Activated T-cell treated with anti-CD3 and anti-CD28 coated beads, Interleukin-2, amount 50 U/mL, for 72 hours (primary cell): ENCODE measurements around the gene STEAP4. TPM values are rescaled to one million over a fixed set of nuclear protein-coding genes. Genes with fewer than 3 reads are reported as not detected.
A peak's percentile ranks its signal among the peaks of the same experiment; 100 is the strongest.

Source experiments
- ATAC-seq, 2 donors: fragments of 150-1000 bp; cut with Tn5 transposase; replicated peaks in 1 of 2; 2 replicates each; pipeline ENCODE4 v1.10.0; 2021; ENCODE audit warnings: moderate library complexity in 2 of 2, mild to moderate bottlenecking in 1 of 2
- DNase-seq, 2 donors: peaks; one replicate each; pipeline ENCODE4 v3.0.0; 2021 to 2022; ENCODE audit warnings: mixed read lengths in 1 of 2
- H3K27ac Mint-ChIP-seq: one replicate; pipeline ENCODE4 v1.8.0; 2022; ENCODE audit warnings: mild to moderate bottlenecking, moderate library complexity, mixed read lengths
- H3K27me3 Mint-ChIP-seq: one replicate; pipeline ENCODE4 v1.8.0; 2022; ENCODE audit warnings: low read depth, mixed read lengths
- H3K36me3 Mint-ChIP-seq, 2 donors: one replicate each; pipeline ENCODE4 v1.8.0; 2022; ENCODE audit warnings: mixed read lengths in 2 of 2, mild to moderate bottlenecking in 1 of 2; ENCODE audit not compliant: insufficient read depth in 2 of 2
- H3K4me1 Mint-ChIP-seq: one replicate; pipeline ENCODE4 v1.8.0; 2022; ENCODE audit warnings: low read depth, mixed read lengths
- H3K4me3 Mint-ChIP-seq, 2 donors: one replicate each; pipeline ENCODE4 v1.8.0; 2022; ENCODE audit warnings: mild to moderate bottlenecking in 2 of 2, mixed read lengths in 2 of 2, moderate library complexity in 2 of 2
- H3K9me3 Mint-ChIP-seq, 2 donors: one replicate each; pipeline ENCODE4 v1.8.0; 2022; ENCODE audit warnings: mixed read lengths in 2 of 2
- total RNA-seq, 2 donors: library from RNA; stranded (reverse); gene quantifications; one replicate each; pipeline ENCODE4 v1.2.3, GENCODE V29; 2022

STEAP4 gene
- total RNA-seq, 2 donors from 2014 or later: not detected

- H3K9me3 Mint-ChIP-seq: peaks cover 4 to 6% of the 10 kb centered on the region in 2 donors
- DNase-seq (no peak), ATAC-seq (no peak)
- peaks cover 1 to 5% of the 10 kb centered on the region in 2 donors for H3K36me3 Mint-ChIP-seq
- H3K27ac Mint-ChIP-seq: no peak overlapping the region
- no peaks in the 10 kb centered on the region for H3K4me1 Mint-ChIP-seq
- peaks cover 20% of the 10 kb centered on the region for H3K27me3 Mint-ChIP-seq
- H3K4me3 Mint-ChIP-seq: no peak overlapping the region
Measured at GRCh38 chr7:88254721-88255424, 51.8 kb downstream of the STEAP4 start.

- no peaks in the 10 kb centered on the region for H3K4me1 Mint-ChIP-seq
- no peak overlapping the region for H3K4me3 Mint-ChIP-seq
- H3K27ac Mint-ChIP-seq: no peak overlapping the region
- H3K9me3 Mint-ChIP-seq: peaks cover 4 to 6% of the 10 kb centered on the region in 2 donors
- peaks cover 20% of the 10 kb centered on the region for H3K27me3 Mint-ChIP-seq
- no peak for ATAC-seq
- no peak for DNase-seq
- peaks cover 1 to 5% of the 10 kb centered on the region in 2 donors for H3K36me3 Mint-ChIP-seq
Measured at GRCh38 chr7:88253640-88254039, 53.1 kb downstream of the STEAP4 start.

- DNase-seq (no peak), ATAC-seq (no peak)
- H3K27ac Mint-ChIP-seq: no peak overlapping the region
- peaks cover 24% of the 10 kb centered on the region for H3K27me3 Mint-ChIP-seq
- no peaks in the 10 kb centered on the region for H3K9me3 Mint-ChIP-seq
- H3K4me1 Mint-ChIP-seq: no peaks in the 10 kb centered on the region
- no peak overlapping the region for H3K4me3 Mint-ChIP-seq
- H3K36me3 Mint-ChIP-seq: no peaks in the 10 kb centered on the region
Measured at GRCh38 chr7:88244258-88244657, 62.4 kb downstream of the STEAP4 start.

GRCh38 chr7:88243345-88243909 lies 63.3 kb downstream of the STEAP4 start:
- peak in 1 of 2 donors; percentile 28 for ATAC-seq
- no peaks in the 10 kb centered on the region for H3K9me3 Mint-ChIP-seq
- H3K4me1 Mint-ChIP-seq: no peaks in the 10 kb centered on the region
- H3K27ac Mint-ChIP-seq: peak overlapping the region; percentile 1
- H3K36me3 Mint-ChIP-seq: no peaks in the 10 kb centered on the region
- peaks cover 24% of the 10 kb centered on the region for H3K27me3 Mint-ChIP-seq
- no peak overlapping the region for H3K4me3 Mint-ChIP-seq
- DNase-seq: no peak

GRCh38 chr7:88239852-88240251 lies 66.8 kb downstream of the STEAP4 start:
- ATAC-seq (no peak), DNase-seq (no peak)
- no peaks in the 10 kb centered on the region for H3K36me3 Mint-ChIP-seq
- no peak overlapping the region for H3K4me3 Mint-ChIP-seq
- no peak overlapping the region for H3K27ac Mint-ChIP-seq
- no peaks in the 10 kb centered on the region for H3K4me1 Mint-ChIP-seq
- no peaks in the 10 kb centered on the region for H3K9me3 Mint-ChIP-seq
- peaks cover 4% of the 10 kb centered on the region for H3K27me3 Mint-ChIP-seq

GRCh38 chr7:88233828-88234227 lies 72.9 kb downstream of the STEAP4 start:
- DNase-seq (no peak), ATAC-seq (no peak)
- H3K27ac Mint-ChIP-seq: no peak overlapping the region
- H3K36me3 Mint-ChIP-seq: no peaks in the 10 kb centered on the region
- H3K27me3 Mint-ChIP-seq: peaks cover 14% of the 10 kb centered on the region
- no peaks in the 10 kb centered on the region for H3K4me1 Mint-ChIP-seq
- no peak overlapping the region for H3K4me3 Mint-ChIP-seq
- no peaks in the 10 kb centered on the region for H3K9me3 Mint-ChIP-seq

GRCh38 chr7:88230646-88231045 lies 76.0 kb downstream of the STEAP4 start:
- H3K36me3 Mint-ChIP-seq: peaks cover 0 to 7% of the 10 kb centered on the region in 2 donors
- ATAC-seq (no peak), DNase-seq (no peak)
- H3K27ac Mint-ChIP-seq: no peak overlapping the region
- peaks cover 0 to 2% of the 10 kb centered on the region in 2 donors for H3K9me3 Mint-ChIP-seq
- no peaks in the 10 kb centered on the region for H3K4me1 Mint-ChIP-seq
- no peak overlapping the region for H3K4me3 Mint-ChIP-seq
- H3K27me3 Mint-ChIP-seq: peaks cover 22% of the 10 kb centered on the region

- DNase-seq: no peak
- H3K27ac Mint-ChIP-seq: no peak overlapping the region
- H3K4me3 Mint-ChIP-seq: no peak overlapping the region
- H3K4me1 Mint-ChIP-seq: no peaks in the 10 kb centered on the region
- H3K27me3 Mint-ChIP-seq: peaks cover 22% of the 10 kb centered on the region
- no peak for ATAC-seq
- peaks cover 0 to 7% of the 10 kb centered on the region in 2 donors for H3K36me3 Mint-ChIP-seq
- H3K9me3 Mint-ChIP-seq: peaks cover 0 to 2% of the 10 kb centered on the region in 2 donors
Measured at GRCh38 chr7:88229302-88229995, 77.2 kb downstream of the STEAP4 start.

- Mint-ChIP-seq H3K27me3 (peaks cover 22% of the 10 kb centered on the region), H3K27ac (no peak overlapping the region), H3K36me3 (peaks cover 0 to 7% of the 10 kb centered on the region in 2 donors), H3K9me3 (peaks cover 0 to 2% of the 10 kb centered on the region in 2 donors), H3K4me3 (no peak overlapping the region), H3K4me1 (no peaks in the 10 kb centered on the region)
- ATAC-seq (no peak), DNase-seq (no peak)
Measured at GRCh38 chr7:88226886-88227516, 79.7 kb downstream of the STEAP4 start.

GRCh38 chr7:88226201-88226600 lies 80.5 kb downstream of the STEAP4 start:
- Mint-ChIP-seq H3K27me3 (peaks cover 20% of the 10 kb centered on the region), H3K9me3 (peaks cover 0 to 2% of the 10 kb centered on the region in 2 donors), H3K4me3 (no peak overlapping the region), H3K36me3 (peaks cover 0 to 8% of the 10 kb centered on the region in 2 donors), H3K4me1 (peaks cover 2% of the 10 kb centered on the region), H3K27ac (no peak overlapping the region)
- no peak for ATAC-seq
- DNase-seq: no peak

GRCh38 chr7:88224601-88225275 lies 82.0 kb downstream of the STEAP4 start:
- Mint-ChIP-seq H3K27me3 (peaks cover 11% of the 10 kb centered on the region), H3K9me3 (peaks cover 0 to 2% of the 10 kb centered on the region in 2 donors), H3K36me3 (peaks cover 0 to 9% of the 10 kb centered on the region in 2 donors), H3K4me1 (peaks cover 11% of the 10 kb centered on the region), H3K4me3 (no peak overlapping the region), H3K27ac (no peak overlapping the region)
- DNase-seq (no peak), ATAC-seq (no peak)

- no peak for ATAC-seq
- DNase-seq: no peak
Measured at GRCh38 chr7:88223265-88223664, 83.4 kb downstream of the STEAP4 start.

More at GRCh38 chr7:88223265-88223664, 83.4 kb downstream of the STEAP4 start:
- H3K27ac Mint-ChIP-seq: no peak overlapping the region
- peaks cover 21% of the 10 kb centered on the region for H3K4me1 Mint-ChIP-seq
- H3K4me3 Mint-ChIP-seq: no peak overlapping the region
- peaks cover 4 to 9% of the 10 kb centered on the region in 2 donors for H3K36me3 Mint-ChIP-seq
- H3K27me3 Mint-ChIP-seq: peaks cover 3% of the 10 kb centered on the region
- H3K9me3 Mint-ChIP-seq: no peaks in the 10 kb centered on the region
